Mucosa of gallbladder (tissue), 1 donor: ENCODE measurements around the gene IER5. TPM values are rescaled to one million over a fixed set of nuclear protein-coding genes. Genes with fewer than 3 reads are reported as not detected.
A peak's percentile ranks its signal among the peaks of the same experiment; 100 is the strongest.
"Not testable (repeated sequence)": the region's sequence is repeated elsewhere in the genome, so short reads cannot be mapped to it uniquely, and the experiment has no call there.

Source experiments
- DNase-seq: peaks from one replicate; pipeline ENCODE4 v3.0.0-alpha.2; 2020; ENCODE audit warnings: low spot score
- total RNA-seq: library from RNA; stranded (reverse); gene quantifications from one replicate; pipeline ENCODE4 v1.2.1, GENCODE V29; 2021
- donor health status: DM: no; HTN: no; CAD: no.

Gene IER5
- total RNA-seq, result 13.9 TPM

GRCh38 chr1:181088079-181089016 lies at the start of gene IER5:
Gene IER5, plus strand, starts transcription at chr1:181088700. Its CDS starts 203 bp downstream, at chr1:181088903.
- peak; percentile 97 for DNase-seq

DNA sequence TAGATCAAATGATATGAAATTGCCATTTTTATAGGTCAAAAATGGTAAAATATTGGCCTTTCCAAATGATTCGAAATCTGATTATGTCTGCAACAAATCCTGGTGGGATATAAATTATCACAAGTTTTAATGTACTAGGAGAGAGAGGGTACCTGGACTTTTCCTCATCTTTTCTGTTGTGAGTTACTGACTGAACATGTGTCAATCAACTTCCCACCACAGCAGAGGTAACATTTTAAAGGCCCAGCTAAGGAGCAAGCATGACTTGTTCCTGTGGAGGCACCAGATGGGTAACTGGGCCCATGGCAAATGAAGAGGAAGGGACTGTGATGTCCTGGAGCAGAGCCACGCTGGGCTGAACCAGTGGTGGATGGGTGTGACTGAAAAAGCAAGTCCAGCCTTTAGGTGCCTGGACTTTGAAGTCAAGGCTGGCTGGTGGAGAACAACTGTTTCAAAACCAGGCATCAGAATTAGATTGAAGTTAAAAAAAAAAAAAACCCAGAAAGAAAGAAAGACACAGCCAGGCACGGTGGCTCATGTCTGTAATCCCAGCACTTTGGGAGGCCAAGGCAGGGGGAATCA lies 48.1 kb upstream of the IER5 start:
- DNase-seq, result no peak

DNA sequence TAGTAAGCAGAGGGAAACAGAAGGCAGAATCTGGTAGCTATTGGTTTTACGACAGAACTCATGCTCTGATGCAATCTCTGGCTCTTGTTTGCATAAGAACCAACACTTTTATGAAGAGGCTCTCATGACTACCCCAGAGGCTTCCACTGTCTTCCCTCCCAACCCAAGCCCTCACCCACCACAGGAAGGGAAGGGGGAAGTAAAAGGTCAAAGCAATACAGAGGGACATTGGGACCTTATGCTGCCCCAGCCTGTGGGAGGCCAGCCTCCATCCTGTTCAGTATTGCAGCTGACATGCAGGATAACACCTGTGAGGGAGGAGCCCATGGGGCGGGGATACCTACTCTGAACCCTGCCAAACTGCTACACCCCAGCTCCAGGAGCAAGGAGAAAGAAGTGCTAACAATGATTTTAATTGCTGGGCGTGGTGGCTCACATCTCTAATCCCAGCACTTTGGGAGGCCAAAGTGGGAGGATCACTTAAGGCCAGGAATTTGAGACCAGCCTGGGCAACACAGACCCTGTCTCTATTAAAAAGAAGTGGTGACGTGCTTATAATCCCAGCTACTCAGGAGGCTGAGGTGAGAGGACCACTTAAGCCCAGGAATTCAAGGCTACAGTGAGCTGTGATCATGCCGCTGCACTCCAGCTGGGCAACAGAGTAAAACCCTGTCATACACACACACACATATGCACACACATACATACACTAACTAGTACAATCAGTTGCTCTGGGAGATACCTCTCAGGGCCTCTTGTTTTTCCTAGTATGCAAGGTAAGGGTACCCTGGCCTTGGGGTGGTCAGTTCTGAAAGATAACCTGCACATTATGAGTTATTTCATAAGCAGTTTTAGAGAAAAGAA lies 45.2 kb upstream of the IER5 start:
- DNase-seq, result no peak

- DNase-seq, result no peak
Observed at GRCh38 chr1:181044449-181044966, 44.0 kb upstream of the IER5 start.

GRCh38 chr1:181045946-181046345 lies 42.6 kb upstream of the IER5 start:
- not testable (repeated sequence) for DNase-seq

DNA sequence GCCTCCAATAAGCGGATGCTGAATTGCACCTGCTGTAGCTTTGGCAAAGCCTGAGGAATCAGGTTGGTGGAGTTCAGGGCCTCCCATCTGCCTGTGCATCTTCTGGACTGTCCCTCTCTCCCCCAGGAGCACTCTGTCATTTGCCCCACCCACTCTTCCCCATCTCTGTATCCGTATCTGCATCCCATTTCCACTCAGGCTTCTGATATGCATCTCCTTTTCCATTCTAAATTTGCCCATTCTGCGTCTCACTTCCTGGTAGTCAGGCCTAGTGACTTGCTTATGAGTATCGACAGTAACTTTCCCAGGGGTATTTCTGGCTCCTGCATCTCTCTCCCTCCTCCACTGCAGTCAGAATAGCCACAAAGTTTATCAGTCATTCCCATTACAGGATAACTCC lies 39.1 kb upstream of the IER5 start:
- DNase-seq, result no peak

DNA sequence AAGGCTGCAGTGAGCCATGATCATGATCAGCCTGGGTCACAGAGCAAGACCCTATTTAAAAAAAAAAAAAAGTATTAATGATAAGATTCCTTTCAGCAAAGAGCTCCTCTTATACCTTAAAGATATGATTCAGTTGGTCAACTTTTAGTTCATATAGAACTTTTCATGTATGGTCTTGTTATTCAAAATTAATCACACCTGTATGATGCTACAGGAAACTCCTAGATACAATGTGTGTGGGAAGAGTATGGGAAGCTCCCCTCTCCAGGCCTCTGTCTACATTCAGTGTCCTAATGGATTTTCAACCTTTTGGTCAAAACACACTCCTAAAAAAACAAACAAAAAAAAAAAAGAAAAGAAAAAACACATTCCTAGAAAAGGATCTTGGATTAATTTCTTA lies 37.6 kb upstream of the IER5 start:
- no peak for DNase-seq

DNA sequence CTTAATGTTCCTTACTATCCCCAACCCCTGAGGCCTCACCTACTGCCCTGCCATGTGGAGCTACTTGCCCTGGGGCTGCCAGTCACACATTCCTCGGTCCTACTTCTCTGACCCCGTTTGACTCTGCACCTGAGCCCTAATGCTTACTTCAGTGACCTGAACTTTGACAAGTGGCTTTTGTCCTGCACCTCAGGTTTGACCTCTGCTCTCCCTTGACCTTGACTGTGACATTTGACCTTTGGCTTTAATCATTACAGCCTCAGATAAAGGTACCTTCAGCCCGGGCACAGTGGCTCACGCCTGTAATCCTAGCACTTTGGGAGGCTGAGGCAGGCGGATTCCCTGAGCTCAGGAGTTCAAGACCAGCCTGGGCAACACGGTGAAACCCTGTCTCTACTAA lies 31.9 kb upstream of the IER5 start:
- no peak for DNase-seq

GRCh38 chr1:181057079-181057478 lies 31.4 kb upstream of the IER5 start:
- no peak for DNase-seq

- no peak for DNase-seq
Observed at GRCh38 chr1:181059435-181059834, 29.1 kb upstream of the IER5 start.

- no peak for DNase-seq
Observed at GRCh38 chr1:181060066-181060465, 28.4 kb upstream of the IER5 start.

- not testable (repeated sequence) for DNase-seq
Observed at GRCh38 chr1:181060947-181061346, 27.6 kb upstream of the IER5 start.

DNA sequence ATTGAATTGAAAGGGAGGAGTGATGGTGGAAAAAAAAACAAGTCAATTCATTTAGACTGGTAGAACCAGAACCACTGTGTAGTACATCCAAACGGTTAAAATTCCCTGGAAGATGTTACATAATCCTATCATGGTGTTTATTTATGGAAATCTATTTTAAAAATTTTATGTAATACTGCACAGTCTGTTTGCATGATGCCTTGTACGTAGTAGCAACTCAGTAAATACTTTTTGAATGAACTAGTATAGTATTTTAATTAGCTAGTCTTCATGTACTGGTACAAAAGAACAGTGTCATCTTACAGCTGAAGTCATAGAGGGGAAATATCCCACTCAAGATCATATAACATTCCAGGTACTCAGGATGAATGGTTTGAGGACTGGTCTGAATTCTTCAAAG lies 27.0 kb upstream of the IER5 start:
- no peak for DNase-seq

DNA sequence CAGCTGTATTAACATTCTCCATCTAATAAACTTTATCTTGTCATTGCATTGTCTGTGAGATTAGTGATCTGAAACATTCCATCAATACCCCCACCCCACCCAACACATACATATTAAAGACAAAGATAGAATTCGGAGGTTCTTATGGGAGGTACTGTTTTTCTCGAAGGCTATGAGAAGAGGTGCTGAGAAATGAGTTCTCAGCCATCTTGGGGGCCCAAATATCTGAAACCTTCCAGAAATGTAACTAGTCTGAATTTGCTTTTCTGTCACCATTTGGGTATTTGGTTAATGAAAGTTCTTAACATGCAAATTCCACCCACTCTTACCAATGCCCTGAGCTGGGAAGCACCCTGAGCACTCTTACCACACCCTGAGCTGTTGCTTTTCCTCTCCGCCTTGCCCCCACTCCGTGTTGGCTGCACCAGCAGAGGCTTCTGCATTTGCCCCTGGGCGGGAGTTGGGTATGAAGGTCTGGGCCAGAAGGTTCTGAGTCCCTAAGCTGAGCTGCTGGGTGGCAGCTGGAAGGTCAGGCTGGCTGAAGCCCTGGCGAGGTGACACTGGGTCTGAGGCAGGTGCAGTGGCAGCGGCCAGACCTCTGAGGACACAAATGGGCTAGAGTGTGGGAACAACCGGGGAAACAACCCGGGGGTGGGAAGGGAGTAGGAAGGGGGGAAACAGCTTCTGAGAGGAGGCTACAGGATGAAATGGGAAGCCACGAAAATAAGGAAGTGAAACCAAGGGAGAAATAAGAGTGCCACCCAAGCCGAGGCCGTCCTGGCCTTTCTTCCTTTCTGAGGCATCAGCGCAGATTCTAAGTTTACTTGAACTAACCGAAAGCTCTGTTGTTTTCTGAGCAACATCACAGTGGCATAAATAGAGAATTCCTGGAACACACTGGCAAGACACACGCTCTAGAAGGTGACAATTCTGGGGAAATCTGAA lies 26.3 kb upstream of the IER5 start:
- peak; percentile 10 for DNase-seq

- DNase-seq, result peak; percentile 19
Observed at GRCh38 chr1:181062836-181063428, 25.6 kb upstream of the IER5 start.

DNA sequence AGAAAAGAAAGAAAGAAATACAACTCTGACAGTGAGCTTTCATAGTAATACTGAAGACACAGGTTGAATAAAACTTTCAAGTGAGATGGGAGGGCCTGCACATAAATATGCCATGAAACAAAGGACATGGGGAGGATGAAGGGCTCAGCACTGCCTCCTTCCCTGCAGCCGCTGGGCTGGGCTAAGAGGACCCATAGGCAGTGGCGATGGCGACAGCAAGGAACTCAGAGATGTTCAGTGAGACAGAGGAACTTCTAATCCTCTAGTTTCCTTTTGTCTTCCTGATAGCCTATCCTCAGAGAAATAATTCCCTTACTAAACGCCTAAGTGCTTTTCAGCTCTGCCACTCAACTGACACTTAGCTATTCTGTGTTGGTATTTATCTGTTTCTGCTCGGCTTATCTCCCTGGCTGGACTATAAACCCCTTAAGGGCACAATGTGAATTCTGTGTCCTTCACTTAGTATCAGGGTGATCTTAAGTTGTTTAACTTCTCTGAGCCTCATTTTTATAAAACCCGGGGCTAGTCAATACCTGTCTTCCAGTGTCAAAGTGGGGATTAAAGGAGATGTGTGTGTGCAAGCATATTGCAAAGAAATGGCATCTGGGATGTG lies 24.4 kb upstream of the IER5 start:
- DNase-seq, result no peak

GRCh38 chr1:181064702-181065101 lies 23.8 kb upstream of the IER5 start:
- no peak for DNase-seq

DNA sequence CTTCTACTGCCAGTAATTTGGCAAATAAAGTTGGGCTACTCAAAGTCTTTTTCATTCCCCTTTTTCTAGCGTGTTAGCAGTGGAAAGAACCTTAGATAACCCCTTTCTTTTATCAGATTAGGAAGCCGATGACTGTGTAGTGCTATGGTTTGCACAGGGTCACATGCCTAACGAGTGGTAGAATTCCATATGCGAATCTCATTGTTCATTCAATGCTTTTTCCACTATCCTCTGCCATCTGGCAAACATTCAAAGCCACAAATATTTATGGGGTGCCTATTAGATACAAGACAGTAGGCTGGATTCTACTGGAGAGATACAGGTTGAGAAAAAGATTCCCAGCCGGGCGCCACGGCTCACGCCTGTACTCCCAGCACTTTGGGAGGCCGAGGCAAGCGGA lies 14.9 kb upstream of the IER5 start:
- DNase-seq, result no peak

- DNase-seq, result no peak
Observed at GRCh38 chr1:181075766-181076350, 12.6 kb upstream of the IER5 start.

DNA sequence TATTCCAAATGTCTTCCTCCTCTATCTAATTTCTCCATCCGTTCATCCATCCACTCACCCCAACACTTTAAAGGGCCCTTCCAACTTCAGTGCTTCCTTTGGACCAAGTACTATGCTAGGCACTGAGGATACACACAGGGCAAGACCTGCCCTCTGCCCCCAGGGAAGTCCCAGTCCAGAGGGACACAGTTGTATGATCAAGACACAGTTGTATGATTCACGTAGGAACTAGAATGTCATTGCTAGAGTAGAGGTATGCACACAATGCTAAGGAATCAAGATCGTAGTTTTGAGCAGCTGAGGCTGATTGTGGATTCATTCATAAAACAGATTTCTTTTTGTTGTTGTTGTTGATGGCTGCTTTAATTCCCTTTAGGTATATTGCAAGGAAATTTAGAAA lies 11.6 kb upstream of the IER5 start:
- no peak for DNase-seq
